Liver (tissue), 9 donors: Measurements from ENCODE around the gene DCXR. TPM values are rescaled to one million over a fixed set of nuclear protein-coding genes. Genes with fewer than 3 reads are reported as not detected.

ENCODE experiments used
- DNase-seq: peaks from one replicate; pipeline ENCODE4 v3.0.0-alpha.2; 2017; ENCODE audit warnings: low spot score
- H3K27ac ChIP-seq, 2 donors: one replicate each; pipeline ENCODE4 v1.7.0; 2013; ENCODE audit warnings: inconsistent platforms in 2 of 2, low read length in 2 of 2, control low read depth in 1 of 2, low read depth in 1 of 2, mild to moderate bottlenecking in 1 of 2
- H3K27me3 ChIP-seq, 4 donors: one replicate each; pipeline versions ENCODE4 v1.6.1 to v1.7.0; 2013; ENCODE audit warnings: low read length in 3 of 4, inconsistent platforms in 1 of 4, mild to moderate bottlenecking in 1 of 4, moderate library complexity in 1 of 4; ENCODE audit not compliant: control insufficient read depth in 4 of 4, insufficient read depth in 4 of 4
- H3K36me3 ChIP-seq, 4 donors: one replicate each; pipeline versions ENCODE4 v1.6.1 to v1.7.0; 2013; ENCODE audit warnings: low read length in 3 of 4, mild to moderate bottlenecking in 3 of 4, low read depth in 1 of 4, moderate library complexity in 1 of 4; ENCODE audit not compliant: control insufficient read depth in 4 of 4, insufficient read depth in 3 of 4
- H3K4me1 ChIP-seq, 4 donors: one replicate each; pipeline versions ENCODE4 v1.6.1 to v1.7.0; 2013; ENCODE audit warnings: low read length in 3 of 4, mild to moderate bottlenecking in 3 of 4, moderate library complexity in 1 of 4; ENCODE audit not compliant: control insufficient read depth in 4 of 4, insufficient read depth in 4 of 4
- H3K4me3 ChIP-seq, 3 donors: one replicate each; pipeline versions ENCODE4 v1.6.1 to v1.7.0; 2013; ENCODE audit warnings: low read length in 3 of 3, control low read depth in 1 of 3, low read depth in 1 of 3, mild to moderate bottlenecking in 1 of 3
- H3K9ac ChIP-seq, 2 donors: one replicate each; pipeline ENCODE4 v1.7.0; 2013; ENCODE audit warnings: low read length in 2 of 2, mild to moderate bottlenecking in 2 of 2, moderate library complexity in 2 of 2, control low read depth in 1 of 2, low read depth in 1 of 2
- H3K9me3 ChIP-seq, 4 donors: one replicate each; pipeline versions ENCODE4 v1.6.1 to v1.7.0; 2013; ENCODE audit warnings: low read length in 3 of 4; ENCODE audit not compliant: control insufficient read depth in 4 of 4
- ATF3 ChIP-seq: IDR thresholded peaks from 2 replicates; pipeline ENCODE4 v1.6.1; 2016; ENCODE audit warnings: antibody characterized with exemption
- EGR1 ChIP-seq, 2 donors: IDR thresholded peaks; 2 replicates each; pipeline ENCODE4 v1.6.1; 2016 to 2018; ENCODE audit warnings: antibody characterized with exemption in 2 of 2, low read depth in 2 of 2
- FOXA1 ChIP-seq: IDR thresholded peaks from 2 replicates; pipeline ENCODE4 v1.6.1; 2016; ENCODE audit warnings: antibody characterized with exemption
- FOXA2 ChIP-seq: IDR thresholded peaks from 2 replicates; pipeline ENCODE4 v1.6.1; 2016; ENCODE audit warnings: antibody characterized with exemption
- HNF4A ChIP-seq, 2 donors: conservative IDR thresholded peaks; 2 replicates each; pipeline ENCODE4 v1.6.1; 2016; ENCODE audit warnings: antibody characterized with exemption in 2 of 2, mild to moderate bottlenecking in 2 of 2
- MAX ChIP-seq: IDR thresholded peaks from 2 replicates; pipeline ENCODE4 v1.6.1; 2016; ENCODE audit warnings: antibody characterized with exemption
- NR2F2 ChIP-seq: IDR thresholded peaks from 2 replicates; pipeline ENCODE4 v1.6.1; 2016; ENCODE audit warnings: antibody characterized with exemption
- RAD21 ChIP-seq, 2 donors: IDR thresholded peaks; 2 replicates each; pipeline ENCODE4 v1.6.1; 2016; ENCODE audit warnings: antibody characterized with exemption in 2 of 2, mild to moderate bottlenecking in 2 of 2
- REST ChIP-seq: IDR thresholded peaks from 2 replicates; pipeline ENCODE4 v1.6.1; 2016; ENCODE audit warnings: antibody characterized with exemption, mild to moderate bottlenecking
- RXRA ChIP-seq, 2 donors: IDR thresholded peaks; 2 replicates each; pipeline ENCODE4 v1.6.1; 2017 to 2018; ENCODE audit warnings: antibody characterized with exemption in 2 of 2, mild to moderate bottlenecking in 1 of 2
- SP1 ChIP-seq: IDR thresholded peaks from 2 replicates; pipeline ENCODE4 v1.6.1; 2018; ENCODE audit warnings: antibody characterized with exemption, mild to moderate bottlenecking
- TAF1 ChIP-seq: conservative IDR thresholded peaks from 2 replicates; pipeline ENCODE4 v1.6.1; 2016; ENCODE audit warnings: antibody characterized with exemption, mild to moderate bottlenecking
- YY1 ChIP-seq: IDR thresholded peaks from 2 replicates; pipeline ENCODE4 v1.6.1; 2016; ENCODE audit warnings: antibody characterized with exemption, mild to moderate bottlenecking
- ZBTB33 ChIP-seq: IDR thresholded peaks from 2 replicates; pipeline ENCODE4 v1.6.1; 2016; ENCODE audit warnings: antibody characterized with exemption
- WGBS: extraction: QIAGEN DNeasy Blood & Tissue Kit; methylation state at CpG from one replicate; pipeline ENCODE4 v1.1.7; 2013; 5-methylcytosine and 5-hydroxymethylcytosine counted together
- polyA plus RNA-seq, 2 donors: library from polyadenylated mRNA; stranded (reverse) in 1 of 2; unstranded in 1 of 2; fragments of 200-250 nt in 1 of 2; fragments of >200 nt in 1 of 2; fragmentation: Nextera tagmentation in 1 of 2; extraction: Ambion mirVana in 1 of 2; gene quantifications; one replicate each; pipeline versions ENCODE4 v1.2.1 to v1.2.3, GENCODE V29; 2013 to 2015
- total RNA-seq, 2 donors: library from RNA; depleted of rRNA; stranded (reverse); fragments of >200 nt; gene quantifications; one replicate each; pipeline ENCODE4 v1.2.3, GENCODE V29; 2014
- donor health status: healthy.
- donor health status: healthy.
- donor health status: healthy.
- donor health status: healthy.
- donor health status: healthy.

Gene DCXR
- total and polyA plus RNA-seq, 4 donors: 58.6 to 1,190 (median 585) TPM

- Histone ChIP-seq H3K4me3 (no peak overlapping the region), H3K9me3 (no peaks in the 10 kb centered on the region), H3K27me3 (no peaks in the 10 kb centered on the region), H3K4me1 (peaks cover 14 to 57% (median 42%) of the 10 kb centered on the region in 4 donors), H3K36me3 (peaks cover 0 to 8% (median 2%) of the 10 kb centered on the region in 4 donors), H3K27ac (no peak overlapping the region), H3K9ac (no peak overlapping the region)
- DNase-seq: no peak
- no peak for TF ChIP-seq TAF1
- TF ChIP-seq RXRA (IDR thresholded peaks at IDR 0.05): no peak
- WGBS: 93% methylated on average over 21 of the region's 21 CpGs
Measured at GRCh38 chr17:82046903-82047302, 9.4 kb upstream of the DCXR start.

GRCh38 chr17:82045936-82046484 is 8.5 kb upstream of the DCXR start:
- WGBS: 75% methylated on average over 14 of the region's 14 CpGs

GRCh38 chr17:82043507-82043906 is 6.0 kb upstream of the DCXR start:
- no peak overlapping the region for H3K27ac ChIP-seq
- no peak for DNase-seq
- no peak overlapping the region for H3K9ac ChIP-seq
- H3K9me3 ChIP-seq: no peaks in the 10 kb centered on the region
- H3K4me3 ChIP-seq: no peak overlapping the region
- peaks cover 8 to 57% (median 38%) of the 10 kb centered on the region in 4 donors for H3K4me1 ChIP-seq
- 83% methylated on average over 16 of the region's 16 CpGs for WGBS
- H3K36me3 ChIP-seq: peaks cover 0 to 8% (median 1%) of the 10 kb centered on the region in 4 donors
- TF ChIP-seq FOXA2 (no peak), YY1 (no peak), ATF3 (no peak), NR2F2 (no peak), RXRA (IDR thresholded peaks at IDR 0.05) (no peak), MAX (no peak), RAD21 (IDR thresholded peaks at IDR 0.05) (no peak), ZBTB33 (no peak), SP1 (no peak), HNF4A (conservative IDR thresholded peaks at IDR 0.05) (no peak), TAF1 (no peak), EGR1 (IDR thresholded peaks at IDR 0.05; ENCODE audit: low read depth in 2 of 2) (no peak), REST (no peak), FOXA1 (no peak)
- H3K27me3 ChIP-seq: no peaks in the 10 kb centered on the region

More at GRCh38 chr17:82045936-82046484, 8.5 kb upstream of the DCXR start:
- H3K9me3 ChIP-seq: no peaks in the 10 kb centered on the region
- no peak overlapping the region for H3K9ac ChIP-seq
- DNase-seq: no peak
- peaks cover 13 to 64% (median 45%) of the 10 kb centered on the region in 4 donors for H3K4me1 ChIP-seq
- peak; percentile 9 to 39 for TF ChIP-seq HNF4A (conservative IDR thresholded peaks at IDR 0.05)
- no peak for TF ChIP-seq NR2F2
- H3K27me3 ChIP-seq: no peaks in the 10 kb centered on the region
- peaks cover 0 to 8% (median 2%) of the 10 kb centered on the region in 4 donors for H3K36me3 ChIP-seq
- no peak overlapping the region for H3K4me3 ChIP-seq
- H3K27ac ChIP-seq: peak overlapping the region; percentile 40 to 77
